Activated CD8-positive, alpha-beta T cell treated with anti-CD3 and anti-CD28 coated beads for 36 hours (primary cell): ENCODE results near the gene TFG. TPM values are rescaled to one million over a fixed set of nuclear protein-coding genes. Genes with fewer than 3 reads are reported as not detected.

Source experiments
- ATAC-seq: fragments of 200-7000 bp; cut with Tn5 transposase; one replicate; pipeline ENCODE4 v1.10.0; 2021; ENCODE audit warnings: mild to moderate bottlenecking, moderate library complexity
- CTCF ChIA-PET: fragments of 350-600 bp; sonication (Branson Sonifier 250); formaldehyde crosslinking; loops from one replicate; lab custom pipeline; 2021; ENCODE audit warnings: antibody characterized with exemption; lab: Charles Lee
- POLR2A ChIA-PET: fragments of 350-600 bp; sonication (Branson Sonifier 250); formaldehyde crosslinking; loops from one replicate; lab custom pipeline; 2021; ENCODE audit warnings: antibody characterized with exemption; lab: Charles Lee
- DNase-seq: peaks from one replicate; pipeline ENCODE4 v3.0.0-alpha.2; 2020
- H3K27ac Mint-ChIP-seq: one replicate; pipeline ENCODE4 v1.8.0; 2021; ENCODE audit warnings: mild to moderate bottlenecking, mixed read lengths
- H3K27me3 Mint-ChIP-seq: one replicate; pipeline ENCODE4 v1.8.0; 2021; ENCODE audit warnings: mixed read lengths
- H3K36me3 Mint-ChIP-seq: one replicate; pipeline ENCODE4 v1.8.0; 2021; ENCODE audit warnings: low read depth, mixed read lengths
- H3K4me1 Mint-ChIP-seq: one replicate; pipeline ENCODE4 v1.8.0; 2021; ENCODE audit warnings: low read depth, mixed read lengths
- H3K4me3 Mint-ChIP-seq: one replicate; pipeline ENCODE4 v1.8.0; 2021; ENCODE audit warnings: mild to moderate bottlenecking, moderate library complexity, mixed read lengths
- H3K9me3 Mint-ChIP-seq: one replicate; pipeline ENCODE4 v1.8.0; 2021; ENCODE audit warnings: mixed read lengths
- intact Hi-C: fragments of 100-400 bp; cut with micrococcal nuclease; formaldehyde crosslinking; loops from one replicate; pipeline ENCODE4 v1.10.0; 2022
- total RNA-seq, 2 experiments: library from RNA; stranded (reverse); gene quantifications; one replicate each; pipeline ENCODE4 v1.2.3, GENCODE V29; 2021
- TF ChIP-seq, protein P1 (sequence below): fragments of 200-600 bp; IDR thresholded peaks from one replicate; pipeline ENCODE4 v1.8.0; 2022; ENCODE audit warnings: antibody characterized with exemption, mild to moderate bottlenecking

TFG gene
- total RNA-seq, 2 experiments from 2014 or later, result 59.2 TPM

DNA sequence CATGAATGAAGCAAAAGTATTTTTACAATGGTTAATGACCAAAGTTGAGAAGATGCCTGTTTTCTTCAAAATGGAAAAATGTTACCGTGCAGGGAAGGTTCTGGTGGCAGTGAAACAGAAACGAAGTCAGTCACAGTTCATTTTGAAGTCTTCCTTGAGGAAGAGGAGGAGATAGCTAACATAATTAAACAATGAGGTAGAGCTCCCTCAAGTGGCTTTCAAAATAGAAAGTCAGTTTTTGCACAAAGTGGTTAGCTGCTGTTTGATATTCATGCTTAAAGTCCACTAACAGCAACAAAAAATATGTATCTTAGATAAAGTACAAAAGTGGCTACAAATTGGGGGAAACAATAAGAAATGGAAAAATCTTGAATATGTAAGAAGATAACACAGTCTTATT lies 87.3 kb downstream of the TFG start:
- DNase-seq (no peak), ATAC-seq (no peak)
- Mint-ChIP-seq H3K4me1 (peaks cover 4% of the 10 kb centered on the region), H3K27me3 (peaks cover 3% of the 10 kb centered on the region), H3K9me3 (no peaks in the 10 kb centered on the region), H3K36me3 (no peaks in the 10 kb centered on the region), H3K4me3 (no peak overlapping the region), H3K27ac (no peak overlapping the region)
- TF ChIP-seq, protein P1, sequence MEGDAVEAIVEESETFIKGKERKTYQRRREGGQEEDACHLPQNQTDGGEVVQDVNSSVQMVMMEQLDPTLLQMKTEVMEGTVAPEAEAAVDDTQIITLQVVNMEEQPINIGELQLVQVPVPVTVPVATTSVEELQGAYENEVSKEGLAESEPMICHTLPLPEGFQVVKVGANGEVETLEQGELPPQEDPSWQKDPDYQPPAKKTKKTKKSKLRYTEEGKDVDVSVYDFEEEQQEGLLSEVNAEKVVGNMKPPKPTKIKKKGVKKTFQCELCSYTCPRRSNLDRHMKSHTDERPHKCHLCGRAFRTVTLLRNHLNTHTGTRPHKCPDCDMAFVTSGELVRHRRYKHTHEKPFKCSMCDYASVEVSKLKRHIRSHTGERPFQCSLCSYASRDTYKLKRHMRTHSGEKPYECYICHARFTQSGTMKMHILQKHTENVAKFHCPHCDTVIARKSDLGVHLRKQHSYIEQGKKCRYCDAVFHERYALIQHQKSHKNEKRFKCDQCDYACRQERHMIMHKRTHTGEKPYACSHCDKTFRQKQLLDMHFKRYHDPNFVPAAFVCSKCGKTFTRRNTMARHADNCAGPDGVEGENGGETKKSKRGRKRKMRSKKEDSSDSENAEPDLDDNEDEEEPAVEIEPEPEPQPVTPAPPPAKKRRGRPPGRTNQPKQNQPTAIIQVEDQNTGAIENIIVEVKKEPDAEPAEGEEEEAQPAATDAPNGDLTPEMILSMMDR, result peak; percentile 35
- ChIA-PET CTCF (interaction anchor here (0.9 to 2.0 kb wide), 15 partner anchors 10 to 334 kb away, joined by 3 to 18 read pairs (median 4); no protein-coding TSS in a partner anchor), POLR2A (no interaction called here)
- intact Hi-C loops, result no loop called here

DNA sequence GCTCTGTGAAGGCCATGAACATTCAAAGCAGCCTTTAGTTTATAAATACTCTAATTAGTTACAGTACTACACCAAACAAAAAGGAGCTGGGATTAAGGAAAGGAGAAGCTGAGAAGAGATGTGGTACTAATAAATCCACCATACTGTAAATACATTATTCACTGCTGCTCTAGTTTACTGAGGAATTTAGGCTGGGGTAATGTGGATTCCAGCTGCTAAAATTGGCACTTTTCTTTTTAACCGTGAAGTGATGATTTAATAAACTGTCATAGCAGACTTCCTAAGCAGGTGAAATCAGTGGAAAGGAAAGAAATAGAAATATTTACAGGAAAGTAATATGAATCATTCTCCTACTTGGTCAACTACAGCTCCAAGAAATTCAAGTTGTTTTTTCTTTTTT lies 88.7 kb downstream of the TFG start:
- ChIA-PET CTCF (interaction anchor here (2.0 kb wide), 1 partner anchor 21 kb away, joined by 6 read pairs; no protein-coding TSS in a partner anchor), POLR2A (no interaction called here)
- Mint-ChIP-seq H3K9me3 (no peaks in the 10 kb centered on the region), H3K27ac (no peak overlapping the region), H3K4me1 (peaks cover 4% of the 10 kb centered on the region), H3K4me3 (no peak overlapping the region), H3K36me3 (no peaks in the 10 kb centered on the region), H3K27me3 (no peaks in the 10 kb centered on the region)
- intact Hi-C loops, result no loop called here
- TF ChIP-seq, protein P1, result no peak
- DNase-seq (no peak), ATAC-seq (no peak)

Other genes starting within 250 kb of the TFG start
- 1 to 10 TPM; 1.1 to 1.8 TPM for gene TMEM45A, start 216.9 kb upstream of the TFG start, total RNA-seq
- 10 to 100 TPM; 21.2 to 24.7 TPM for gene ADGRG7, start 99.9 kb upstream of the TFG start, total RNA-seq